HG02610 (cell line): ENCODE results near the gene RFT1.

Experiments
- ATAC-seq: cut with Tn5 transposase; IDR thresholded peaks from one replicate; pipeline ENCODE4 v1.9.1; 2021; ENCODE audit warnings: mild to moderate bottlenecking, moderate library complexity; ENCODE audit not compliant: unreplicated experiment

RFT1 gene, protein sequence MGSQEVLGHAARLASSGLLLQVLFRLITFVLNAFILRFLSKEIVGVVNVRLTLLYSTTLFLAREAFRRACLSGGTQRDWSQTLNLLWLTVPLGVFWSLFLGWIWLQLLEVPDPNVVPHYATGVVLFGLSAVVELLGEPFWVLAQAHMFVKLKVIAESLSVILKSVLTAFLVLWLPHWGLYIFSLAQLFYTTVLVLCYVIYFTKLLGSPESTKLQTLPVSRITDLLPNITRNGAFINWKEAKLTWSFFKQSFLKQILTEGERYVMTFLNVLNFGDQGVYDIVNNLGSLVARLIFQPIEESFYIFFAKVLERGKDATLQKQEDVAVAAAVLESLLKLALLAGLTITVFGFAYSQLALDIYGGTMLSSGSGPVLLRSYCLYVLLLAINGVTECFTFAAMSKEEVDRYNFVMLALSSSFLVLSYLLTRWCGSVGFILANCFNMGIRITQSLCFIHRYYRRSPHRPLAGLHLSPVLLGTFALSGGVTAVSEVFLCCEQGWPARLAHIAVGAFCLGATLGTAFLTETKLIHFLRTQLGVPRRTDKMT

DNA sequence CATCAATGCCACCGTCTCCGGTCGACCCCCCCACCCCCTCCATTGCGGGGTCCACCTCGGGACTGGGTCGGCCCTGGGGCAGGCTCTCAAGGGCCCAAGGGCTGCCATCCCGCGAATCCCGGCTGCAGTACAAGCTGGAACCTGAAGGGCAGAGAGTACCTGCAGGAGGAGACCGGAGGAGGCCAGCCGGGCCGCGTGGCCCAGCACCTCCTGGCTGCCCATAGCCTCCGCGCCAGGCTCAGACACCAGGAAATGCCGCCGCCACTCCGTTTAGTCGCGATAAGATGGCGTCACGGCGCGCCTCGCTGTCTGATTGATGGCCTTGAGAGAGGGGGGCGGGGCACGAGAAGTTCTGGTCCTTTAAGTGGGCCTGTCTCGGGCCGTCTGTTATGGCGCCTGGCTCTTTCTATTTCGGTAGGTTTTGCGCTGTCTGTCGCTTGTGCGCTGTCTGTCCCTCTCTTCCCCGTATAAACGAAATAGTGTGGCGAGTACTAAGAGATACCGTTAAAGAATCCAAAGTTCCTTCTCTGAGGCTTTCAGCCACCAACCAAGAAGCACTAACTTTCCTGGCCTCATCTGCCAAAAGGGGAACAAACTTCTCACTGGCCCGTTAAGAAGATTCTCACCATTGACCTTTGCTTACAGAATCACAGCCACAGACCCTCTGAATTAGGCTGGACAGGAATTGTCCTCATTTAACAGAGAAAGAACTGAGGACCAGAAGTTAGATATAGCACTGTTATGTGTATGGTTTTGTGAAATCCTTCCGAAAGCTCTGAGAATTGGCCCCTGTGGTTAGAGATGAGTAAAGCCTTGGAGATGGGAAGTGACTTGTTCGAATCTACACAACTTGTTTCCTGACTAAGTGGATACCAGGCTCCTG, at the start of gene RFT1:
Gene RFT1, minus strand, starts transcription at position 257 of the 883 bp plus-strand sequence. Its CDS starts 35 bp downstream, at position 222.
- ATAC-seq = peak; percentile 85

DNA sequence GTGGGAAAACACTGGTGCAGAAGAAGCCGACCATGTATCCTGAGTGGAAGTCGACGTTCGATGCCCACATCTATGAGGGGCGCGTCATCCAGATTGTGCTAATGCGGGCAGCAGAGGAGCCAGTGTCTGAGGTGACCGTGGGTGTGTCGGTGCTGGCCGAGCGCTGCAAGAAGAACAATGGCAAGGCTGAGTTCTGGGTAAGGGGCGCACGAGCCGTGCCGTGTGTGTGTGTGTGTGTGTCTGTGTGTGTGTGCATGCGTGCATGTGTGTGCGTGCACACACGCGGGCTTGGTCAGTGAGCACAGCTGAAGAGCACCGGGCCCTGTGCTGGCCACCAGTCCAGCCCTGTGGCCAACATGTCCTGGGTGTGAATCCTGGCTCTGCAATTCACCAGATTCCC, 49.3 kb upstream of the RFT1 start:
- ATAC-seq = no peak

DNA sequence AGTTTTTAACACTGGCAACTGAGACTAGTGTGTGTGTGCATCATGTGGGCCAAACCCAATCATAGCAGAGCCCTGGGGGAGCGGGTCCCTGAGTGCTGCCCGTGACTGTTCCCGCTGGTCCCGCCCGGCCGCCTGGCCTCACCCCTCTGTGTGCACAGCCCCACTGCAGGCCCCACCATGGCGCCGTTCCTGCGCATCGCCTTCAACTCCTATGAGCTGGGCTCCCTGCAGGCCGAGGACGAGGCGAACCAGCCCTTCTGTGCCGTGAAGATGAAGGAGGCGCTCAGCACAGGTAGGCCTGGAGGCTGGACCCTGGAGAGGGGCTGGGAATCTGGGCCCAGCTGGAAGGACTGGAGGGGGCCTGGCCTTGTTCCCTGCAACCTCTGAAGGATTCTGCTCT, 48.0 kb upstream of the RFT1 start:
- no peak for ATAC-seq

DNA sequence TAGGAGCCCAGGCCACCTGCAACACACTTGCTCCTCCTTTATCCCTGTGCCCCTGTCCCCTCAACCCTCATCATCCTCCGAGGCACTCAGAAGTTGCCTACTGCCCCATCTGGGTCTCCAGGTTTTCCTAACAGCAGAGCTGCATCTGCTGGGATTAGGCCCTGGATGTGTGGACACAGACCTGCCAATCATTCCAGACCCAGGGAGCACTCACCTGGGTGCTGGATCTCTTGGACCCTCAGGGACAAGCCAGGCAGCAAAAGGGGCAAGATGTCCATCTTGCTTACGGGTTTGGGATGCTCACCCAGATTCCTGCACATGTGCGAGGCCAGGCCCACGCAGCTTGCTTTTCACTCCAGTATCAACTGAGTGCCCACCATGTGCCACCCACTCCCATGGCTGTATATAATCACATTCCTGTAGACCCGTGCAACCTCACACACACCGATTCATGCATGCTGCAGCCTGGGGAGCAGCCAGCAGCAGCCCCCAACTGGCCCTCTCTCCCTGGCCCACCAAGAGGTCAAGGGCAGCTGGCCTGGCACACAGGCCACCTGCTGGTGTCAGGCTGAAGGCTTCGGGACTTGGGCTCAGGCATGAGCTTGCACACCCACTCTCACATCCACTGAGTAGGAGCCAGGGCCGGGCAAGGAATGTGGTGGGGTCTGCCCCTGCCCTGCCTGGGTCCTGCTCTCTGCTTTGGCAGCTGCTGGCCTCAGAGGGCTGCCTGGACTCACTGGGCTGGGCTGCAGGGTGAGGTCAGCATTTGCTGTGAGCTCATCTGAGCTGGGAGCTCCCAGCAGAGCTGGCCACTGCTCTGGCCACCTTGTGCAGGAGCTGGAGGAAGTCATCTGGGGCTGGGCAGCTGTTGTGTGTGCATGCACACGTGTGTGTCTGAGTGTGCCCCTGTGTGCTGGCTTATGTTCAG, 45.6 kb upstream of the RFT1 start:
- ATAC-seq = no peak

DNA sequence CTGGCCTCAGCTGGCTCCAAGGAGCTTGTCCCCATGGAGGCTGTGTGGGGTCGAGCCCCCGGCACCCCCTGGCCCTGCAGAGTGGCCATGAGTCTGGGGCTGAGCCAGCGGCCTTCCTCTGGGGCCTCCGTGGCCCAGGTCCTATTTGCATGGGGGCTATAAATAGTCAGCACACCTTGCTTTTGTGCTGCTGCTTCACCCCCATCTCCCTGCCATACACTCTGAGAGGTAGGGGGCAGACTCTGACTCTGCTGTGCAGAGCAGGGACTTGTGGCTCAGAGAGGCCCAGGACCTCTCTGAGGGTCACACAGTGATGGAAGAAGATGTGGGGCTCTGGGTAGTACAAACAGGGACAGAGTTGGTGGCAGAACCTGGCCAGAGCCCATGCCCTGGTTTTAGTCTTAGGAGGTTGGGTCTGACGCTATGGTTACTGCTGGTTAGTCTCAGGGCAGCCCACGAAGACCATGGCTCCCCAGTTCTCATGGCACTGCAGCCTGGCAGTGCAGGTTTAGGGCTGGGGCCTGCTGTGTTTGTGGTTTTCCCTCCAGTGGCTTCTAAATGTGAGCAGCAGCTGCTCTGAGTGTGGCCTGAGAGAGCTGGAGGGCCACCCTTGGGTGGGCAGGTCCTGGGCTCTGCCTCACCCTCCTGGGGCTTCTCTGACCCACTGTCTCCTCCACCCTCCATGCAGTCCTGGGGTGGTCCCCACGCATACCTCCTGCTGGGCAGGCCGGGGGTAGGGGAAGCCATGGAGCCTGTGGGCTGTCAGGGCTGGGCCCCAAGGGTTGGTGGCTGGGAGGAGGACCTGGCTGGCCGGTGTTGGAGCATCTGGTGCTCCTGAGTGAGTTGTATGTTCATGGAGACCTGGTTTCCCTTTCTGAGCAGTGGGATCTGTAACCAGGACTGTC, 44.4 kb upstream of the RFT1 start:
- ATAC-seq = peak; percentile 36

DNA sequence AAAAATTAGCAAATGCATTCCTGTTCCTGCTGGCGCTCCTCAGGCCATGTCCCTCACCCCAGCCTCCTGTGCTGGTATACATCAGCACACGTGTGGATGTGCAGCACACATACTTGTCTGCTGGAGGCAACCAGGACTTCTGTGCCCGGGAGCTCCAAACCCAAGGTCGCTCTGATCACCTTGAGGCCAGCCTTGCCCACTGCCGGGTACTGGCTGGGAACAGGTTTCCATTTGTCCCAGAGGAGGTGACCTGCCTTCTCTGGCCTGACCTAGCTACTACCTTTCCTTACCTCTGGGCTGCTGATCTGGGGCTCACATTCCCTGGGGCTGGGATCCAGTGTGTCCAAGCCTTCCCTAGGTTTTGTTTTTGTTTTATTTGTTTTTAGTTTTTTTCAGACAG, 42.9 kb upstream of the RFT1 start:
- ATAC-seq = no peak

DNA sequence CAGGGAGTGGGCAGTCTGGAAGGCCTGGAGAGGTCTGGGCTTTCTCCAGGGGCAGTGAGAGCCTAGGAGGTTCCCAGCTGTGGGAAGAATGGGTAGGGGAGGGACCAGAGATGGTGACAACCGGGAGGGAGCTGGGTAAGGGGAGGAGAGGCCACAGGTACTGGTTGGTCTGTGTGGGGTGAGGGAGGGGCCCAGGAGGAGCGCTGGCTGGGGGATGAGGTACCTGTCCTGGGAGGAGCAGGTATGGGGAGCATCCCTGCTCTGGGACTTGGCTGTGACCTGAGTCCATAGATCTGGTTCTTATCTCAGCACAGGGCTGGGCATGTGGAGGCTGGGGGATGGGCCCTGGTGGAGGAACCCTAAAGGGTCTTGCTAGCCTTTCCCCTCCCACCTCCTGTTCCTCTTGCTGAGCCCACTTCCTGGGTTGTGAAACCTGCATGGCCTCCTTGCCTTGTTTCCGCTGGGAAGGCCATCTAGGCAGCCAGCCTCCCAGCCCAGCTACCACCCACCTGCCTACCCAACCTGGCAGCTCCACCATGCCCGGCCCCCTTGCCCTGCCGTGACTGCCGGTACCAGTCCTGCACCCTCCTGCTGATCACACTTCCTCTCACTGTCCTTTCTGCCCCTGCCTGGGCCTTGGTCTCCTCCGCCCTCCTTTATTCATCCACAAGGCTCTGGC, 41.7 kb upstream of the RFT1 start:
- no peak for ATAC-seq

DNA sequence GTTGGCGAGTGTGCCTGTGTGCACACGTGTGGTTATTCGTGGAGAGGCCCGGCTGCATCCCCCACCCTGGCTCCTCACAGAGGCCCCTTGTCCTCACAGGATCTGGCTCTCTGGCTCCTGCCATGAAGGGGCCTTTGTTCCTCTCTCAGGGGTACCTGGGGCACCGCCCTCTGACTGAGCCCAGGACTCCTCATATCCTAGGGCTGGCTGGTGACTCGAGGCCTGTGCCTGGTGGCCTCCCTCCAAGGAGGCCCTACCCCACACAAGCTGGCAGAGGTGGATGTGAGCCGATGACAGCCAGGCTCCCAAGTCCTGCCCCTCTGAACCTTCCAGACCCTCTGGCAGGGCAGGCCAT, 40.8 kb upstream of the RFT1 start:
- no peak for ATAC-seq

DNA sequence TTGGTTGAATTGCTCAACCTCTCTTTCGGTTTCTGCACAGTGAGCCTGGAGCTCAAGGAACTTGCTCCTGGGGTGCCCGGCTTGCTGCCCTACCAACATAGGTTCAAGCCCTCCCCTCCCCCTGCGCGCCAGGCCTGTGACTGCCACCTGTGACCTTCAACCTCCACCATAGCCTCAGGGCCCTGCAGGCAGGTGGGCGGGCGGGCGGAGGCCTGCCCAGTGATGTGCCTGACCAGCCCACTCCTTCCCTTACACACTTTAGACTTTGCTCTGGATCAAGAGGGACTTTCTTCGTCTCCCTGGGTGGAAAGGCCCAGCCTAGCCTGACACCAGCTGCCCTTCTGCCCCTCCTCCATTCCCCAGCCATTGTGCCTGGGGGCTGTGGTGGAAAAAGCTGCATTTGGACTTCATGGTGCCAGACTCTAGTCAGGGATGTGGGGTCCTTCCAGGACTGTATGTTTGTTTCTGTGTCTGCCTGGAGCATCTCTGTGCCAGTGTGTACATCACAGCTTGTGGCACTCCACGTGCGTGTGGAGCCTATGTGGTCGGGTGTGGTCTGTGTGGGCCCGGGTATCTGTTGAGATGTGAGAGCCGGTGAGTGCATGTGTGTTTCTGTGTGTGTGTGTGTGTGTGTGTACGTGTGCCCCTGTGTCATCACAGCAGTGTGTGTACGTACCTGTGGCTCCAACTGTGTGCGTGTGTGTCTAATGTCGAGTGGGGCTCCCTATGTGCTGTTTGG, 40.3 kb upstream of the RFT1 start:
- ATAC-seq = peak; percentile 62

DNA sequence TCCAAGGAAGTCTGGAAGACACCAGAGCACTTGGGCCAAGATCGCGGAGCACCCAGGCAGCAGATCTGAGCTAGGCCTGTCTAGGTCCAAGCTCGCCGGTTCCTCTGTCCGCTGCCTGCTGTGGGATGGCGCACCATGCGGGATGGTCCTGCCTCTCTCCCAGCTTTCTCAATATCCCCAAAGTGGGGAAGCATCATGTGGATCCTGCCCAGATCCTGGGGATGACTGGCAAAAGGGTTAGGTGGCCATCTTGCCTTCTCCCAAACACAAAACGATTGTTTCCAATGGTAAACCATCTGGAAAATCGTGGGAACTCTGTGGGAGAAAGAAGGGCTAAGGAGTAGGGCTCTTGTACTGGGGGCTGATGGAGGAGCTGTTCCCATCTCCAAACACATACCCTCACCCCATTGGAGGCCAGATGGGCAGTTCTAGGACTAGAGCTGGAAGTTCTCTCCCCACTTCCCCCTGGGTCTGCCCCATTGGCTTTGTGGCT, 39.6 kb upstream of the RFT1 start:
- ATAC-seq = no peak

DNA sequence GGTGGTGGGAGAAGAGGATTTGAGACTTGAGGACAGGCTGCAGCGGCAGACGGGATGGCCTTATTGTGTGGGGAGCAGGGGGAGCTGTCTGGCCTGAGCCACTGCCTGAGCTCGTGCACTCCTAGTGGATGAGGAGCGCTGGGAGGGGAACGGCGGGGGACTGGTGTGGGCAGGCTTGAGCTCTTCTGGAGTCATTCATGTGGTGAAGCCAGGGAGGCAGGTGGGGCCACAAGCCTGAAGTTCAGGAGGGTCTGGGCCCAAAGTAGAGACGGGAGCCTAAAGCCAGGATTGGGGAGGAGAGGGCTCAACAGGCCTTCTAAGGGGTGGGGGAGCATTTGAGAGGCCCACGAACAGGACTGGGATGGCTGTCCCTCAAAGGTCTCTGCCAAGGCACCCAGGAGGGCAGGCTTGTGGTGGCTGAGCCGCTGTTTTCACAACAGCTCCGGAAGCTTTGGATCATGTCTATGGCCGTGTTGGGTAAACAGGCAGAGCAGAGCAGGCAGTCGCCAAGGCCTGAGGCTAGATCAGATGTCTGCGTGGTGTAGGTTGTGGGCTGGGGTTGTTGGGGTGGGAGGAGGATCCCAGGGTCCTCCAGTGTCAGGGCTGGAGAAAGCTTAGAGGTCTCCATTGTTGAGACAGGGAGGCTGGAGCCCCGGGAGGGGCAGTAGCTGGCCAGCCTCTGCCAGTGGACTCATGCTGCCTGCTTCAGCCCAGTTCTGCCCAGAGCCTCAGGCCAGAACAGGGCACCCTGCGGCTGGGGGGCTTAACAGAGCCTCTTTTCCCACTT, 39.0 kb upstream of the RFT1 start:
- no peak for ATAC-seq

DNA sequence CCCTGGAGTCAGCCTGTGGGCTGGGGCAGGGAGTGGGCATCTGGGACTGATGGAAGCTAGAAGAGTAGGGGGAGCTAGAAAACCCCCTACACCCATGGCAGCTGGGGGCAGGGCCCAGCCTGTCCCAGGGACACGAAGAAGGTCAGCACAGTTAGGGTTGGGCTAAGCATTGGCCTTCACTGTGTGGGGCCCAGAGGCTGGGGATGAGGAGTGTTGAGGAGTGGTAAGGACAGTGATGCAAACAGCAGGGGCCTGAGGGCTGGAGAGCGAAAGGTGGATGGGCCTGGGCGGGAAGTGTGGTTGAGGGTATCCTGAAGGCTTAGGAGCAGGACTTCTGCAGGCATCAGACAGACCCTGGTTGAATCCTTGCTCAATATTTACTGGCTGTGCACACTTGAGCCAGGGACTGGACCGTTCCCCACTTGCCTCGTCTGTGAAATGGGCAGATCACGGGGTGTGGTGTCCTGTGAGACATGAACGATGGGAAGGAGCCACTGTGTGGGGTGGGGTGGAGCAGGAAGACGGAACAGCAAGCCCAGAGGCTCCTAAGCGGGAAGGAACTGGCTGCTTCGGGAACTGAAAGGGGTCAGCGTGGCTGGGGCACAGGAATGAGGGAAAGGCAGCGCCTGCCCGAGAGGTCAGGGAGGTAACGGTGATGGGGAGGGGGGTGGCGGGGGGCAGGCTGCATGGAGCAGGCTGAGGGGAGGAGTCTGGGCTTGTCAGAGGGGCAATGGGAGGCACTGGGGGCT, 38.1 kb upstream of the RFT1 start:
- ATAC-seq = no peak

DNA sequence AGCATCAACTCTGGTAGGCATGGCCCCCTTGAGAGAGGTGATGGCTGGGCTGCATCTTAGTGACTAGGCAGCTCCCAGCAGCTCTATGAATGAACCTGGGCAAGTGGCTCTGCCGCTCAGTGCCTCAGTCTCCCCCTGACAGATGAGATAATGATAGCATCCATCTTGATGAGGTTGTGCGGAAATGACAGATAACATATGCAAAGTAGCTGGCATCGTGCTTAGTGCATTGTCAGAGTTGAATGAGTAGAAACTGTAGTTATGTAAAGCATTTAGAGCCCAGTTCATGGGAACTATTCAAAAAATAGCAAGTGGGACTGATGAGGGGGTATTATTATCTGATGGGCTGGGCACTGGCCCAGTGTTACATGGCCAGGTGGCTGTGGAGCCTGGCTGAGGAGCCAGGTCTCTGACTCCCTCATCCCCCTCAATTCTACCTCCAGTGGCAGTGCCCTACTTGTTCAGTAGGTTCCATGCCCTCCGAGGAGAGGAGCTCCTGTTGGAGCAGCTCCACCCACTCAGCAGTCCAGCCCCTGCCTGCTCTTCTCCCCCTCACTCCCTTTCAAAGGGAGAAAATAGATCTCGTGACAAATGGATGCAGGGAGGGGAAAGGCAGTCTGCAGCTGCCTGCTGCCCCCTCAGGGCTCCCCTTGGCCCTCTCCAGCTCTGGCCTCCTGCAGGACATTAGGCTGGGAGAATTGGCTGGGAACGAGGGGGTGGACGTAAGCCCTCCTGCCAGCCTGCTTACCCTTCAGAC, 37.4 kb upstream of the RFT1 start:
- no peak for ATAC-seq

DNA sequence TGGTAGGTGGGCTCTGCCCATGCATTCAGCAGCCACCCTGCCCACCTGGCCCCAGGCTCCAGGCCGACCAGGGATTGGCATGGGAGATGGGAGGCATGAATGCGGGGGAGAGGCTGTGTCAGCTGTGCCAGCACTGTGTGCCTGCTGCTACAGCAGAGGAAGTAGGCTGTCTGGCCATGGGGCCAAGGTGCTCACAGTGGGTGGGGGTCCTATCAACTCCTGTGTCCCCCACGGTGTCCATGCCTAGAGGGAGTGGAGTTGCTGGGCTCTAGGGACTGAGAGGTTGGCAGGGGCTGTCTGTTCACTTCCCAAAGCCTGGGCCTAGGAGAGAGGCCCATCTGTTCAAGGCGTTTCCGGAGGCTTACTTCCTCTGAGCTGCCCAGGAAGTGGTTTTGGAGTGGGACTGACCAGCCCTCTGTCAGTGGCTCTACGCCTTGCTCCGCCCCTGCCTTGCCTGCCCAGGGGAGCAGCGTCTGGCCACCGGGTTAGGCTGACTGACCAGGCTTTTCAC, 36.6 kb upstream of the RFT1 start:
- ATAC-seq = no peak

DNA sequence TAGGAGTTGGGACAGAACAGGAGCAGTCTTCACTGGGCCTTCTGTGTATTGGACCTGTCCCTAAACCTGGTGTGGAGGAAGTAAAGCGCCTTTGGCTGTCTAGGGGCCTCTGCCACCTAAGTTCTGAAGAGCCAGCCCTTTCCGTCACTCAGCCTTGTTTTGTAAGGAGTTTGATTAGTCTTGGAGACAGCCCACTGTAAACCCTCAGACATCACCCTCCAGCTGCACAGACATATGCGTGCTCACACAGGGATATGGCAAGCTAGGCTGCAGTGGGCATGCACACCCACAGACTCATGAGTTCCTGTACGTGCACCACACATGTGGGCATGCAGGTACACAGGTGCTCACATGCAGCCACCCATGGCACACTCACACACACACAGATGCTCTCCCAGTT, 36.0 kb upstream of the RFT1 start:
- ATAC-seq = no peak

DNA sequence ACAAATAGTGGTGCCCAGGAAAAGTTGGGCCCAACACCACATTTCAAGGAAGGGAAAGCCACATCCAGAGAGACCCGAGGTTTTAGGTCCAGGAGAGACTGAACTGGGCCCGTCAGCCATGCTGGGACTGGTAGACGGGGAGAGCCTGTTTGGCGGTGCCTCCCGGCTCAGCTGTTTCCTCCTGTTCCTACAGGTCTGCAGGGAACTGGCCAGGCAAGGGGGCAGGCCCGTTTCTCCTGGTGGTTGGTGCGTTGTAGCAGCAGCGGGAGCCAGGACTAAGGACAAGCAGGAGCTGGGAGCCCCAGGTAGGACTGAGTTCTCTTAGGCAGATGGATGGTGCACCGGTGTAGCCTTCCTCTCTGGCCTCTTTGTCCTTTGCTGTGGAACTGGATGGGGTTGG, 34.7 kb upstream of the RFT1 start:
- ATAC-seq = no peak
